H1 (cell line): ENCODE results near the gene ELMOD1. TPM values are rescaled to one million over a fixed set of nuclear protein-coding genes. Genes with fewer than 3 reads are reported as not detected.

Experiments
- CBX8 ChIP-seq: fragments of 300-800, 300-1000 bp; sonication (generic); IDR thresholded peaks from 2 replicates; pipeline ENCODE4 v1.7.1; 2016; ENCODE audit warnings: low read depth, low read length, borderline replicate concordance
- SAP30 ChIP-seq: fragments of 300-600 bp; sonication (generic); IDR thresholded peaks from 2 replicates; pipeline ENCODE4 v1.7.1; 2012; ENCODE audit warnings: low read length, moderate library complexity, mild to moderate bottlenecking, inconsistent platforms; ENCODE audit not compliant: insufficient read depth, insufficient replicate concordance
- SIN3A ChIP-seq, 2 experiments: IDR thresholded peaks in 1 of 2; conservative IDR thresholded peaks in 1 of 2; 2 replicates each; pipeline ENCODE4 v1.6.1; 2011 to 2012; ENCODE audit warnings: low read length in 2 of 2, improper control_type of control experiment in 1 of 2, low read depth in 1 of 2, mild to moderate bottlenecking in 1 of 2
- SRF ChIP-seq: IDR thresholded peaks from 2 replicates; pipeline ENCODE4 v1.6.1; 2011; ENCODE audit warnings: mild to moderate bottlenecking, low read depth, low read length, moderate library complexity
- YY1 ChIP-seq: IDR thresholded peaks from 2 replicates; pipeline ENCODE4 v1.6.1; 2011; ENCODE audit warnings: low read depth, mild to moderate bottlenecking, low read length
- polyA plus RNA-seq, 7 experiments: library from polyadenylated mRNA; depleted of rRNA in 3 of 7; stranded (reverse) in 5 of 7; unstranded in 2 of 7; fragments of >200 nt in 5 of 7; fragments of 200-250 nt in 2 of 7; gene quantifications; 1 replicate in 5 of 7; 2 replicates in 1 of 7; 4 replicates in 1 of 7; pipeline versions ENCODE4 v1.2.1 to v1.2.3, GENCODE V29; 2011 to 2013; ENCODE audit warnings: missing spikeins in 2 of 7, mixed read lengths in 2 of 7
- total RNA-seq: library from RNA; stranded (reverse); fragmentation: NEBNext Ultra II Directional; extraction: Animal tissue kit (Norgen Biotek cat#: 25700); gene quantifications from 2 replicates; pipeline ENCODE4 v1.2.1, GENCODE V29; 2021

Gene ELMOD1
- total and polyA plus RNA-seq, 2 of the 8 experiments (the other 6 are each of a cell fraction or from before 2014, with no cell fraction given) = 0.47 to 1.6 TPM

DNA sequence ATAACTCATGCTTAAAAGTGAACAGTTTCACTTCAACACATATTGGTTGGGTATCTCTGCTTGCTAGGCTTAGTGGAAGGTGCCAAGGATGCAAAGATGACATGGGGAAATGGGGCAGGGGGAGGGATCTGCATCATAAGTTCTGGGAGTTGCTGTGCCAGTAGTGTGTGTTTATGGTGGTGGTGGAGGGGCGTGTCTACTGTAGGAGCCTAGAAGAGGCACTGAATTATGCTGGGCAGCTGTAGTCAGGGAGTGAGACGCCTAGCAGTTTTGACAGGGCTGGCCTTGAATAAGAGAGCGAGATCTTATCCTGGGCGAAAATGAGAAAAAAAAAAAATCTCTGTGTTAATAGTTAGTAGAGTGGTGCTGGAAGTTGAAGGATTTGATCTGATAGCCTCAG is 3.0 kb downstream of the ELMOD1 start (continued):
- TF ChIP-seq SRF (no peak), CBX8 (no peak), SAP30 (no peak), YY1 (no peak), SIN3A (conservative IDR thresholded peaks at IDR 0.05 in 1 of 2, IDR thresholded peaks at IDR 0.05 in 1 of 2; ENCODE audit: low read depth in 1 of 2, low read length in 2 of 2) (no peak)
